Coronary artery (tissue), 2 donors: Measurements from ENCODE around the gene ZNF280B.
"Not testable (repeated sequence)": the region's sequence is repeated elsewhere in the genome, so short reads cannot be mapped to it uniquely, and the experiment has no call there.

Experiments used
- DNase-seq: peaks from one replicate; pipeline ENCODE4 v3.0.0-alpha.2; 2017; ENCODE audit warnings: low spot score
- H3K27ac ChIP-seq, 2 donors: fragments of 200-600 bp; sonication (generic); one replicate each; pipeline ENCODE4 v1.5.1; 2016 to 2019
- H3K4me3 ChIP-seq: fragments of 200-600 bp; sonication (generic); 2 replicates; pipeline ENCODE4 v1.5.1; 2016; ENCODE audit warnings: mild to moderate bottlenecking, moderate library complexity
- TF ChIP-seq, protein P1 (sequence below): fragments of 200-600 bp; sonication (generic); IDR thresholded peaks from one replicate; pipeline ENCODE4 v1.5.1; 2019; ENCODE audit warnings: antibody characterized with exemption

The ZNF280B gene

DNA sequence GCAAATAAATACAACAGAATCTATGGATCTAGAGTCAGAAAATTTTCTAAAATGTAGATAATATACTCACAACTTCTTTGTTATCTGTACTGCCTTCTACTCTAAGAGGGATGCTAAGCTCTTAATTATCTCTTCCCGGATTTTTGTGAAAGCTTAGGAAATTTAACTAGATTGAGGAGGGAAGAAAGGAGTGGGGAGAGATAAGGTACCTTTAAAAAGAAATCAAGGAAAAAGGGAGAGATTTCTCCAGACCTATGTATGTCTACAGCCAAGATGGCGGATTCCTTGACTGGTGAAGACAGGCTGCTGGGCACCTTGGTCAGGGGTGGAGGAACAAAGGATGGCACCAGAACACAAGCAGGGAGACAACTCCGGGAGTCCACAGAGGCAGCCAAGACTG, 23.0 kb downstream of the ZNF280B start:
- no peak overlapping the region for H3K27ac ChIP-seq
- no peak overlapping the region for H3K4me3 ChIP-seq
- DNase-seq = no peak
- TF ChIP-seq, protein P1, sequence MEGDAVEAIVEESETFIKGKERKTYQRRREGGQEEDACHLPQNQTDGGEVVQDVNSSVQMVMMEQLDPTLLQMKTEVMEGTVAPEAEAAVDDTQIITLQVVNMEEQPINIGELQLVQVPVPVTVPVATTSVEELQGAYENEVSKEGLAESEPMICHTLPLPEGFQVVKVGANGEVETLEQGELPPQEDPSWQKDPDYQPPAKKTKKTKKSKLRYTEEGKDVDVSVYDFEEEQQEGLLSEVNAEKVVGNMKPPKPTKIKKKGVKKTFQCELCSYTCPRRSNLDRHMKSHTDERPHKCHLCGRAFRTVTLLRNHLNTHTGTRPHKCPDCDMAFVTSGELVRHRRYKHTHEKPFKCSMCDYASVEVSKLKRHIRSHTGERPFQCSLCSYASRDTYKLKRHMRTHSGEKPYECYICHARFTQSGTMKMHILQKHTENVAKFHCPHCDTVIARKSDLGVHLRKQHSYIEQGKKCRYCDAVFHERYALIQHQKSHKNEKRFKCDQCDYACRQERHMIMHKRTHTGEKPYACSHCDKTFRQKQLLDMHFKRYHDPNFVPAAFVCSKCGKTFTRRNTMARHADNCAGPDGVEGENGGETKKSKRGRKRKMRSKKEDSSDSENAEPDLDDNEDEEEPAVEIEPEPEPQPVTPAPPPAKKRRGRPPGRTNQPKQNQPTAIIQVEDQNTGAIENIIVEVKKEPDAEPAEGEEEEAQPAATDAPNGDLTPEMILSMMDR = no peak

DNA sequence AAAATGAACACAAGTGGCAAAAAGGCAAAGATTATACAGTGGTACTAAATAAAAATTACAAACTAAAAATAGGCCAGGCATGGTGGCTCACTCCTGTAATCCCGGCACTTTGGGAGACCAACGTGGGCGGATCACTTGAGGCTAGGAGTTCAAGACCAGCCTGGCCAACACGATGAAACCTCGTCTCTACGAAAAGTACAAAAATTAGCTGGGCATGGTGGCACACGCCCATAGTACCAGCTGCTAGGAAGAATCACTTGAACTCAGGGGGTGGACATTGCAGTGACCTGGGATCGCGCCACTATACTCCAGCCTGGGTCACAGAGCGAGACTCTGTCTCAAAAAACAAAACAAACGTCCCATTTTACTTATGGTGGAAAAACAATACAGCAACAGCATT, 24.5 kb downstream of the ZNF280B start:
- no peak overlapping the region for H3K4me3 ChIP-seq
- no peak for DNase-seq
- H3K27ac ChIP-seq = no peak overlapping the region
- TF ChIP-seq, protein P1 = no peak

DNA sequence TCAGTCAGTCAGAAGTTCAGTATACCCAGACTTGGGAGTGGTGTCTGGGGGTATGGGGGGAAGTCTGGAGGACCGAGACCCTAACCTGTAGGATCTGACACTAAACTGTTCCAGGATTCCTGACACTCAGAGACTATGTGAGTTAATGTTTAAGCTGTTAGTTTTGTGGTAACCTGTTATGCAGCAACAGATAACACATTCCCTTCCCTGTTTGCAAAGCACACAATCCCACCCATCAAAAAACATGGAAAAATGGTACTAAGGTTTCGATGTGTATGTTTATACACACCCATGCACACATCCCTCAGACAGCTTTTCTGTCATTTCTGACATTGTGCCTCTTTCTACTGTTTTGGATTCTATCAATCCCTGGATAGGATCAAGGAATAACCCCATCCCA, 27.6 kb downstream of the ZNF280B start:
- TF ChIP-seq, protein P1 = no peak
- DNase-seq = no peak
- Histone ChIP-seq H3K4me3 (no peak overlapping the region), H3K27ac (no peak overlapping the region)

DNA sequence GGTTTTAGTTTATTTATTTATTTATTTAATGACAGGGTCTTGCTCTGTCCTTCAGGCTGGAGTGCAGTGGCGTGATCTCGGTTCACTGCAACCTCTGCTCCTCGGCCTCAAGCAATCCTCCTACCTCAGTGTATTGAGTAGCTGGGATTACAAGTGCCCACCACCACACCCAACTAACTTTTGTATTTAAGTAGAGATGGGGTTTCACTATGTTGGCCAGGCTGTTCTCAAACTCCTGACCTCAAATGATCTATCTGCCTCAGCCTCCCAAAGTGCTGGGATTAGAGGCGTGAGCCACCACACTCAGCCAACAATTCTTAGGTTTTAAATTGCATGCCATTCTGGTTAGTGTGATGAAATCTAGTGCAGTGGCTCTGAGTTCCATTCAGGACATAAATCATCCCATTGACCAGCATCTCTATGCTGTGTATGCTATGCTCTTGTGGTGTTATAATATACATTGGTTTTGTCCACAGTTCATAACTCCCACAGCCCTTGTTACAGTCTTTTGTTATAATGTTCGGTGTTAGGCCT, 28.5 kb downstream of the ZNF280B start:
- Histone ChIP-seq H3K4me3 (no peak overlapping the region), H3K27ac (no peak overlapping the region)
- no peak for DNase-seq
- TF ChIP-seq, protein P1 = no peak

DNA sequence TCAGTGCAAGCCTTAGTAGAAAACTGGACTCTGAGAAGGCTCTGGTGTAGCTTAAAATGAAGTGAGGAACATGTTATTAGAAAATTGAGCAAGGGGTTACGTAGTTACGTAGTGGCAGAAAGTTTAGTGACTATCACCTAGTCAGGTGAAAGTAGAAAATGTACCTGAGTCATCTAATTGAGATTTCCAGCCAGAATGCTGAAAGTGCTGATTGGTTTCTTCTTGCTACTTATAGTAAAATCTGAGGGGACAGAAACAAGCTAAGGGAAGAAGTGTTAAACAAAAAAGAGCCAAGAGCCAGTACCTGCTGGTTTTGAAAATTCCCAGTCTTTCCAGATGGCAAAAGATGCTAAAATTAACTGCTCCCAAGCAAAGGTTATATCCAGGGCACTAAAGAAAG, 29.4 kb downstream of the ZNF280B start:
- TF ChIP-seq, protein P1 = no peak
- Histone ChIP-seq H3K4me3 (no peak overlapping the region), H3K27ac (no peak overlapping the region)
- DNase-seq = no peak

DNA sequence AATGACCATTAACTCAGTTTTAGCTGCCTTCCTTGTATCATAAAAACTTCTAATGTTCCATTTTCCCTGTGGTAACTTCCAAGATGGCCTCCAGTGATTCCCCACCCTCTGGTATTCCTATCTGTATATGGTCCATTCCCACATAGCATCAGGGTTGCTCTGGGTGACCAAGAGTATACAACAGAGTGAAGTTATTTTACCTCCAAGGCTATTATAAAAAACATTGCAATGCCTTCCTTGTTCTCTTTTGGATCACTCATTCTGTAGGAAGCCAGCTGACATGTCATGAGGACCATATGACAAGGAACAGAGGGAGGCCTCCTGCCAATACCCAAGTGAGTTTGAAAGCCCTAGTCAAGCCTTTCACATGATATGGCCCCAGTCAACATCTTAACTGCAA, 30.1 kb downstream of the ZNF280B start:
- TF ChIP-seq, protein P1 = no peak
- DNase-seq = no peak

DNA sequence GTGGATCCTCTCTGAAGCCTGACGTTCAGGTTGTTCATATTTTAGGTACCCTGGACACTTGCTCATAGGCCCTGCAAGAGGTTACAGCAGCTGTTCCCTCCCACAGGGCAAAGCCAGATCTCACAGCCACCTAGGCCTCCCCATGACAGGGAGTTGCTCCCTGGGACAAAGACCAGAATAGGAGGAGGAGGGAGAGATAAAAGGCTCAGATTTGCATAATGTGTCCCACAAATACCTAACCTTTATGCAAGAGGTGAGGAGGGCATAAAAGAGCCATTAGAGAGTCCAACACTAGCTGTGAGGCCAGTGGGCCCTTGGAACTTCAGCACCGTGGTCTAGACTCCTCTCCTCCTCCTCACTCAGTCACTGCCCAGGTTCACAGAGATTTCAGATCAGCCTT, 33.8 kb downstream of the ZNF280B start:
- TF ChIP-seq, protein P1 = no peak
- Histone ChIP-seq H3K4me3 (no peak overlapping the region), H3K27ac (no peak overlapping the region)
- DNase-seq = no peak

More for the DNA sequence above, 30.1 kb downstream of the ZNF280B start:
- no peak overlapping the region for H3K27ac ChIP-seq
- H3K4me3 ChIP-seq = no peak overlapping the region

DNA sequence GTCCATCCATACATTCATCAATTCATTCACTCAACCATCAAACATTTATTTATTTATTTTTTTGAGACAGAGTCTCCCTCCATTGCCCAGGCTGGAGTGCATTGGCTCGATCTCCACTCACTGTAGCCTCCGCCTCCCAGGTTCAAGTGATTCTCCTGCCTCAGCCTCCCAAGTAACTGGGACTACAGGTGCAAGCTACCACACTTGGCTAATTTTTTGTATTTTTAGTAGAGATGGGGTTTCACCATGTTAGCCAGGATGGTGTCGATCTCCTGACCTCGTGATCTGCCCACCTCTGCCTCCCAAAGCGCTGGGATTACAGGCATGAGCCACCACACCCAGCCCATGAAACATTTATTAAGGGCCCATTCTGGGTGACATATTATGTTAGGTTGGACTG, 37.4 kb downstream of the ZNF280B start:
- not testable (repeated sequence) for H3K27ac ChIP-seq, H3K4me3 ChIP-seq, DNase-seq
